Lower lobe of right lung (tissue), 2 donors: ENCODE data around the gene HLA-DOB. TPM values are rescaled to one million over a fixed set of nuclear protein-coding genes. Genes with fewer than 3 reads are reported as not detected.
A peak's percentile ranks its signal among the peaks of the same experiment; 100 is the strongest.

Experiments
- ATAC-seq, 2 donors: fragments of 200-7000 bp; cut with Tn5 transposase; one replicate each; pipeline ENCODE4 v1.9.1; 2020 to 2022; ENCODE audit warnings: mild to moderate bottlenecking in 2 of 2, moderate library complexity in 2 of 2
- DNase-seq: peaks from one replicate; pipeline ENCODE4 v3.0.0-alpha.2; 2020
- H3K27ac ChIP-seq: fragments of 200-600 bp; one replicate; pipeline ENCODE4 v1.8.0; 2022
- H3K27me3 ChIP-seq: fragments of 200-600 bp; one replicate; pipeline ENCODE4 v1.8.0; 2022; ENCODE audit warnings: low read depth
- H3K36me3 ChIP-seq: fragments of 200-600 bp; one replicate; pipeline ENCODE4 v1.8.0; 2022; ENCODE audit warnings: mild to moderate bottlenecking
- H3K4me1 ChIP-seq: fragments of 200-600 bp; one replicate; pipeline ENCODE4 v1.8.0; 2022
- H3K4me3 ChIP-seq: fragments of 200-600 bp; one replicate; pipeline ENCODE4 v1.8.0; 2022; ENCODE audit warnings: mild to moderate bottlenecking
- H3K9me3 ChIP-seq: fragments of 200-600 bp; one replicate; pipeline ENCODE4 v1.8.0; 2022
- intact Hi-C: fragments of 100-400 bp; cut with DNase I; formaldehyde crosslinking; loops from one replicate; pipeline ENCODE4 v1.11.0; 2022
- total RNA-seq: library from RNA; stranded (reverse); fragmentation: NEBNext Ultra II Directional; extraction: Animal tissue kit (Norgen Biotek cat#: 25700); gene quantifications from one replicate; pipeline ENCODE4 v1.2.1, GENCODE V29; 2021
- TF ChIP-seq, protein P1 (sequence below): fragments of 200-600 bp; IDR thresholded peaks from one replicate; pipeline ENCODE4 v1.8.0; 2022; ENCODE audit warnings: antibody characterized with exemption, mild to moderate bottlenecking
- donor health status: DM: no; HTN: yes; CAD: no; lungs with severe emphysema.

HLA-DOB gene
- total RNA-seq, 1 donor from 2014 or later, result 0.95 TPM

DNA sequence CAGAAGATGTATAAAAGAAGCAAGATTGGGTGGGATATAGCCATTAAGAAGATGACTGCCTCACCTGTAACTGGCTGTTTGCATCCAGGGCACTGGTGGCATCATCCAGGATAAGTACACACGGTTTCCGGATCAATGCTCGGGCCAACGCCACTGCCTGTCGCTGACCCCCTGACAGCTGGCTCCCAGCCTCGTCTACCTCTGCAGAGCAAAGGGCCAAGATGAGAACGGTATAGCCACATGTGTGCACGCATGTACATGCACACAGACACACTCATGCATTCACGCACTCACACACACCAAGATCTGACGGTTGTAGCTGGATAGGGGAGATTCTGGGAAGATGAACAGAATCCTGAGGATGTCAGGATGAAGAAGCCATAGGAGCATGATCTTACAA, 30.2 kb upstream of the HLA-DOB start:
- ATAC-seq, result no peak
- intact Hi-C loops, result no loop called here
- H3K4me3 ChIP-seq, result no peak overlapping the region
- no peaks in the 10 kb centered on the region for H3K9me3 ChIP-seq
- H3K27me3 ChIP-seq, result no peaks in the 10 kb centered on the region
- TF ChIP-seq, protein P1, sequence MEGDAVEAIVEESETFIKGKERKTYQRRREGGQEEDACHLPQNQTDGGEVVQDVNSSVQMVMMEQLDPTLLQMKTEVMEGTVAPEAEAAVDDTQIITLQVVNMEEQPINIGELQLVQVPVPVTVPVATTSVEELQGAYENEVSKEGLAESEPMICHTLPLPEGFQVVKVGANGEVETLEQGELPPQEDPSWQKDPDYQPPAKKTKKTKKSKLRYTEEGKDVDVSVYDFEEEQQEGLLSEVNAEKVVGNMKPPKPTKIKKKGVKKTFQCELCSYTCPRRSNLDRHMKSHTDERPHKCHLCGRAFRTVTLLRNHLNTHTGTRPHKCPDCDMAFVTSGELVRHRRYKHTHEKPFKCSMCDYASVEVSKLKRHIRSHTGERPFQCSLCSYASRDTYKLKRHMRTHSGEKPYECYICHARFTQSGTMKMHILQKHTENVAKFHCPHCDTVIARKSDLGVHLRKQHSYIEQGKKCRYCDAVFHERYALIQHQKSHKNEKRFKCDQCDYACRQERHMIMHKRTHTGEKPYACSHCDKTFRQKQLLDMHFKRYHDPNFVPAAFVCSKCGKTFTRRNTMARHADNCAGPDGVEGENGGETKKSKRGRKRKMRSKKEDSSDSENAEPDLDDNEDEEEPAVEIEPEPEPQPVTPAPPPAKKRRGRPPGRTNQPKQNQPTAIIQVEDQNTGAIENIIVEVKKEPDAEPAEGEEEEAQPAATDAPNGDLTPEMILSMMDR, result no peak
- H3K27ac ChIP-seq, result no peak overlapping the region
- DNase-seq, result no peak
- H3K4me1 ChIP-seq, result peaks cover 53% of the 10 kb centered on the region
- H3K36me3 ChIP-seq, result peaks cover 74% of the 10 kb centered on the region

DNA sequence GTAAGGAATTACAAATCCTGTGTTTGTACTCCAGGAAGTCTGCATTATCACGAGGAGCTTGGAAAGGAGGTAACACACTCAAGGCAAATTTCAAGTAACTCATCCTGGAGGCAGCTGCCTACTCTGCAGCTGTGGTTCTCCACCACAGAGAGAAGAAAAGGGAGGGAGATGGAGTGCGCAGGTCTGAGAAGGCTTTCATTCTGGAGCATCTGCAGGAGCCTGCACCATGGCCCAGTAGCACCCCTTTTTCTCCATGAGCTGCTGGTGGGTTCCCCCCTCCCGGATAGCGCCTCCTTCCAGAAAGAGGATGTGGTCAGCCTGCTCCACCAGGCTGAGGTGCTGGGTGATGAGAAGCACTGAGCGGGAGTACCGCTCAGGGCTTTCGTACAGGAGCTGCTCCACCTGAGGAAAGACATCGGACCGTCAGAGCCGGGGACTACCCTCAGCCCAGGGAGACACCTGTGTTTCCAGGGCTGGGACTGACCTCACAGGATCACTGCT, 28.6 kb upstream of the HLA-DOB start:
- Histone ChIP-seq H3K4me3 (peak overlapping the region; percentile 92), H3K9me3 (no peaks in the 10 kb centered on the region), H3K27ac (peak overlapping the region; percentile 91), H3K36me3 (peaks cover 74% of the 10 kb centered on the region), H3K27me3 (no peaks in the 10 kb centered on the region), H3K4me1 (peaks cover 45% of the 10 kb centered on the region)
- TF ChIP-seq, protein P1, result no peak
- DNase-seq (no peak), ATAC-seq (peak in 1 of 2 donors; percentile 2)
- intact Hi-C loops, result no loop called here

DNA sequence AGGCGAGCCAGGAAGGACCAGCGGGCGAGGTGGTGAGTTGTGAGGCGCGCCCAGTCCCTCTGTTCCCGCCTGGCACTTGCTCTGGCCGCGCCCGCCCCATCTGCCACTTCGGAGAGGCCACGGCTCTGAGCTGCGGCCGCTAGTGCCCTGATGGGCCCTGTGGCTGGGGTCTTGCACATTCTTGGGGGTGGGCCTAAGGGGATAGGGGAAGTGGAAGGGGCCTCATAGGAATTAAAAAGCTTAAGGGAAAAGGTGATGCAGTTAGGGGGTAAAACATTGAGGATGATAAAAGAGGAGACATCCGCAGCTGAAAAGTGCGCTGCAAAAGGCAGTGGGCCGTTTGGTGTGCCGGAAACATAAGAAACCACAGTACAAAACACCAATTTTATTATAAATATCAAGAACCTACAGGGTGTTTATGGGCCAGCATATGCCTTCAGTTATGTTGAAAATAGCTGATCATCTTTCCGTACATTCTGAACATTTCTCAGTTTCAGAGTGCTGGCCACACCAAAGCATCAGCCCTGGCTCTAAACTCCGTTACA, 28.1 kb upstream of the HLA-DOB start:
- H3K27ac ChIP-seq, result peak overlapping the region; percentile 91
- peaks cover 40% of the 10 kb centered on the region for H3K4me1 ChIP-seq
- ATAC-seq, result no peak
- no peak for DNase-seq
- peak overlapping the region; percentile 92 for H3K4me3 ChIP-seq
- no peaks in the 10 kb centered on the region for H3K9me3 ChIP-seq
- H3K36me3 ChIP-seq, result peaks cover 74% of the 10 kb centered on the region
- TF ChIP-seq, protein P1, result no peak
- intact Hi-C loops, result no loop called here
- H3K27me3 ChIP-seq, result no peaks in the 10 kb centered on the region

DNA sequence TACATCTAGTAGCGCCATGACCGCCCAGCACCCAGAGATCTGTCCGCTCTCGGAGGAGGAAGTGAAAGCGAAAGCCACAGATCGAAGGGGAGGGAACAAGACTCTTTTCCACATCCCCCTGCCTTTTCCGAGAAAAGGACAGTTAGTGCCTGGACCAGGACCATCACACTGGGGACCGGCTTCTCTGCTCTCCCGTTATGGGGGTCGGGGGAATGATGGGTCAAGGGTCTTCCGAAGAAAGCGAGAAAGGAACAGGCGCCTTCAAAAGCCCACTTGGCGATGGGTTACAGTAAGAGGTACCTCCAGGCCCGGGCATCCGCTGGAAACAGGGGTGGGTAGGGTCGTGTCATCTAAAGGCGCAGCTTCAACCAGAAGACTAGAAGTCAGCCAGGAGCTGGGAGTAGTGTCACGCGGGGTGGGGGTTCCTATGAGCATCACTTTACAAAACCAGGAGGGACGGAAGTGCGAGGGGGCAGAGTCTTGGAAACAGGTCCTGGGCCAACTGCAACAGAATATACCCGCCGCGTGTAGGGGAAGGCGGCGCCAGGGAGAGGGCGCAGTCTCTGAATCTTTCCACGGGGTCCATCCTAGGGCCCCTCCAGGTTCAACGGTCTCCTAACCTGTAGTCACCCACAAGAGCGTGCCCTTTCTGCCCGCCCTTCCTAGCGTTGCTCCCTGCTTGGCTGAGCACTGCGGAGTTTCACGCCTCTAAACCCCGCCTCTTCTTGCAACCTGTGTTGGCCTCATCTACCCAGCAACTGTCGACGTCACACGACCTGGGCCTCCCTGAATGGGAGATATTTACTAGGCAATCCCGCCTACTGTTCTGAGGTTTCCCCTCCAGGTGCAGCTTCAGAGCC, 27.4 kb upstream of the HLA-DOB start, which contains the start of gene PSMB8:
TSS of gene PSMB8 (minus strand) at position 69 of the 860 bp plus-strand sequence. CDS start at position 18, 51 bp downstream.
- TF ChIP-seq, protein P1, result peak; percentile 19
- DNase-seq (peak; percentile 98), ATAC-seq (peak; percentile 97 to 98)
- H3K36me3 ChIP-seq, result peaks cover 68% of the 10 kb centered on the region
- peak within 1 kb of the TSS; percentile 92 for H3K4me3 ChIP-seq
- H3K9me3 ChIP-seq, result no peaks in the 10 kb centered on the region
- H3K27me3 ChIP-seq, result no peaks in the 10 kb centered on the region
- intact Hi-C loops, result no loop called here
- peak within 1 kb of the TSS; percentile 91 for H3K27ac ChIP-seq
- H3K4me1 ChIP-seq, result peaks cover 40% of the 10 kb centered on the region

DNA sequence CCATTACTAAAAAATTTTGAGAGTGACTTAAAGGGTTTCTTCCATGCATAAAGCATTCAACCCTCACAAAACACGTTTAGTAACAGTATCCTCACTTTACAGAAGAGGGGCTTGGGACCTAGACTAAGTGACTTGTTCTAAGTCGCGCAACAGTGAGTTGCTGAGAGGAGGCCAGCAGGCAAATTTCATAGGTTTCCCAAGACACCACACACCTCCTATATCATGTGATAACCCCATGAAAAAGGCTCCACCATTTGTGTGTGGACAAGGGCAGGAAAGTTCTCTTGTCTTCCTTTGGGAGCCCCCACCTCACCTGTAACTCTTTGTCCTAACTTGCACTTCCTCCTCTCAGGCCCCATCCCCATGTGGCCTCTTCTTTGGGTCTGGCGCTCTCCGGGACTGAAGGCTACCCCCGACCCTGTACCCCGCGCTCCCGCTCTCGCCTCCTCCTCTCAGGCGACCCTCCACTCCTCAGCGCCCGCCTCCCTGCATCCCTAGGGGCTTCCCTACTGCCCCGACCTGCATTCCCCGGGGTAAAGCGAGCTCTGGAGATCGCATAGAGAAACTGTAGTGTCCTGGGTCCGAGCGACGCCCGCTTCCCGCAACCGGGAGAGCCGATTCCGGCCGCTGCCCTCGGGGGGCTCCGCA, 26.7 kb upstream of the HLA-DOB start:
- intact Hi-C loops, result no loop called here
- Histone ChIP-seq H3K4me3 (peak overlapping the region; percentile 92), H3K9me3 (no peaks in the 10 kb centered on the region), H3K27me3 (no peaks in the 10 kb centered on the region), H3K36me3 (peaks cover 61% of the 10 kb centered on the region), H3K27ac (peak overlapping the region; percentile 91), H3K4me1 (peaks cover 47% of the 10 kb centered on the region)
- DNase-seq (no peak), ATAC-seq (no peak)
- TF ChIP-seq, protein P1, result no peak
